Measurements from ENCODE around the gene WWOX.

The WWOX gene

GRCh38 chr16:78237841-78238240 lies 138.4 kb downstream of the WWOX start:
- POLR2A ChIA-PET: no interaction called here
- no peak overlapping the region for H3K4me3 ChIP-seq (ENCODE audit: low read depth, low read length)
- DNase-seq (ENCODE audit: low read depth, low spot score): no peak
- TF ChIP-seq CTCF (IDR thresholded peaks at IDR 0.05; ENCODE audit: insufficient read depth, low read length, missing control alignments): no peak
- CTCF ChIA-PET: no interaction called here

- TF ChIP-seq CTCF (IDR thresholded peaks at IDR 0.05; ENCODE audit: insufficient read depth, low read length, missing control alignments): no peak
- no peak for DNase-seq (ENCODE audit: low read depth, low spot score)
- ChIA-PET CTCF (no interaction called here), POLR2A (no interaction called here)
- no peak overlapping the region for H3K4me3 ChIP-seq (ENCODE audit: low read depth, low read length)
Measured at GRCh38 chr16:78240459-78241222, 141.2 kb downstream of the WWOX start.

- ChIA-PET POLR2A (no interaction called here), CTCF (no interaction called here)
- DNase-seq (ENCODE audit: low read depth, low spot score): no peak
- no peak overlapping the region for H3K4me3 ChIP-seq (ENCODE audit: low read depth, low read length)
- TF ChIP-seq CTCF (IDR thresholded peaks at IDR 0.05; ENCODE audit: insufficient read depth, low read length, missing control alignments): no peak
Measured at GRCh38 chr16:78242239-78242630, 142.8 kb downstream of the WWOX start.

GRCh38 chr16:78244131-78244895 lies 144.9 kb downstream of the WWOX start:
- no peak overlapping the region for H3K4me3 ChIP-seq (ENCODE audit: low read depth, low read length)
- POLR2A ChIA-PET: no interaction called here
- CTCF ChIA-PET: no interaction called here
- DNase-seq (ENCODE audit: low read depth, low spot score): no peak
- TF ChIP-seq CTCF (IDR thresholded peaks at IDR 0.05; ENCODE audit: insufficient read depth, low read length, missing control alignments): no peak

- no peak overlapping the region for H3K4me3 ChIP-seq (ENCODE audit: low read depth, low read length)
- DNase-seq (ENCODE audit: low read depth, low spot score): no peak
- no peak for TF ChIP-seq CTCF (IDR thresholded peaks at IDR 0.05; ENCODE audit: insufficient read depth, low read length, missing control alignments)
- ChIA-PET CTCF (no interaction called here), POLR2A (no interaction called here)
Measured at GRCh38 chr16:78246559-78246958, 147.1 kb downstream of the WWOX start.

GRCh38 chr16:78249056-78249455 lies 149.6 kb downstream of the WWOX start:
- ChIA-PET POLR2A (no interaction called here), CTCF (no interaction called here)
- no peak for DNase-seq (ENCODE audit: low read depth, low spot score)
- TF ChIP-seq CTCF (IDR thresholded peaks at IDR 0.05; ENCODE audit: insufficient read depth, low read length, missing control alignments): no peak
- no peak overlapping the region for H3K4me3 ChIP-seq (ENCODE audit: low read depth, low read length)

All from AG04449 (cell line).